MM.1S (cell line): ENCODE measurements around the gene NT5M.

Experiments used
- DNase-seq: peaks from one replicate; pipeline ENCODE4 v3.0.0-alpha.2; 2015
- H2AFZ ChIP-seq: fragments of 300-600 bp; sonication (generic); 2 replicates; pipeline ENCODE4 v1.6.0; 2016; ENCODE audit warnings: antibody characterized with exemption, low read length
- H3F3A ChIP-seq: fragments of 300-600 bp; sonication (generic); 2 replicates; pipeline ENCODE4 v1.6.1; 2016; ENCODE audit warnings: mild to moderate bottlenecking, antibody characterized with exemption, low read length, moderate library complexity, mixed read lengths; ENCODE audit not compliant: insufficient read depth
- H3K27ac ChIP-seq: fragments of 300-600 bp; sonication (generic); 2 replicates; pipeline ENCODE4 v1.5.1; 2016; ENCODE audit warnings: mild to moderate bottlenecking, low read length
- H3K27me3 ChIP-seq: fragments of 300-600 bp; sonication (generic); replicated peaks from 2 replicates; pipeline ENCODE4 v1.6.0; 2016; ENCODE audit warnings: low read length; ENCODE audit not compliant: insufficient read depth
- H3K36me3 ChIP-seq: fragments of 300-600 bp; sonication (generic); replicated peaks from 2 replicates; pipeline ENCODE4 v1.6.1; 2016; ENCODE audit warnings: mild to moderate bottlenecking, low read length, mixed read lengths; ENCODE audit not compliant: insufficient read depth
- H3K4me1 ChIP-seq: fragments of 300-600 bp; sonication (generic); 2 replicates; pipeline ENCODE4 v1.6.1; 2016; ENCODE audit warnings: low read length, mixed read lengths
- H3K4me2 ChIP-seq: fragments of 300-600 bp; sonication (generic); 2 replicates; pipeline ENCODE4 v1.6.0; 2016; ENCODE audit warnings: low read depth, low read length
- H3K4me3 ChIP-seq: fragments of 300-600 bp; sonication (generic); 2 replicates; pipeline ENCODE4 v1.5.1; 2016; ENCODE audit warnings: low read length, mixed read lengths
- H3K79me2 ChIP-seq: fragments of 300-600 bp; sonication (generic); 2 replicates; pipeline ENCODE4 v1.6.1; 2016; ENCODE audit warnings: mixed run types, low read length, mixed read lengths
- H3K9ac ChIP-seq: fragments of 300-600 bp; sonication (generic); 2 replicates; pipeline ENCODE4 v1.6.1; 2016; ENCODE audit warnings: low read length, mixed read lengths
- H3K9me2 ChIP-seq: fragments of 300-600 bp; sonication (generic); replicated peaks from 2 replicates; pipeline ENCODE4 v1.6.1; 2016; ENCODE audit warnings: mild to moderate bottlenecking, low read length, mixed read lengths; ENCODE audit not compliant: insufficient read depth
- H3K9me3 ChIP-seq: fragments of 300-600 bp; sonication (generic); replicated peaks from 2 replicates; pipeline ENCODE4 v1.6.1; 2016; ENCODE audit warnings: mild to moderate bottlenecking, low read length, mixed read lengths; ENCODE audit not compliant: insufficient read depth
- H4K20me1 ChIP-seq: fragments of 300-600 bp; sonication (generic); 2 replicates; pipeline ENCODE4 v1.6.1; 2016; ENCODE audit warnings: mild to moderate bottlenecking, low read length, moderate library complexity, mixed read lengths; ENCODE audit not compliant: insufficient read depth
- CTCF ChIP-seq: fragments of 300-600 bp; sonication (generic); IDR thresholded peaks from 2 replicates; pipeline ENCODE4 v1.5.1; 2016; ENCODE audit warnings: antibody characterized with exemption, low read length, mixed read lengths
- EZH2 ChIP-seq: fragments of 300-600 bp; sonication (generic); optimal IDR thresholded peaks from 2 replicates; pipeline ENCODE3; 2017; ENCODE audit warnings: low read depth, mild to moderate bottlenecking, antibody characterized with exemption, low read length, mixed read lengths
- EZH2phosphoT487 ChIP-seq: fragments of 300-600 bp; sonication (generic); IDR thresholded peaks from 2 replicates; pipeline ENCODE4 v1.6.1; 2018; ENCODE audit warnings: antibody characterized with exemption, low read length

NT5M gene

GRCh38 chr17:17391668-17392370 is 88.6 kb downstream of the NT5M start:
- no peak overlapping the region for H3K4me3 ChIP-seq
- no peaks in the 10 kb centered on the region for H3K9me3 ChIP-seq
- no peak for TF ChIP-seq EZH2phosphoT487
- TF ChIP-seq EZH2: no peak
- TF ChIP-seq CTCF: no peak
- no peak overlapping the region for H3K4me2 ChIP-seq
- H3K4me1 ChIP-seq: 0 out of 2 replicates have a peak, but pooled peaks cover 6% of the 10 kb centered on the region
- H3K27ac ChIP-seq: no peak overlapping the region
- H3K9ac ChIP-seq: no peak overlapping the region
- no peaks in the 10 kb centered on the region for H3K9me2 ChIP-seq
- H3K27me3 ChIP-seq: no peaks in the 10 kb centered on the region; the same call in 1 of the 2 replicates
- DNase-seq: peak; percentile 24
- H3F3A ChIP-seq: no peaks in the 10 kb centered on the region
- no peaks in the 10 kb centered on the region for H4K20me1 ChIP-seq
- H3K79me2 ChIP-seq: no peaks in the 10 kb centered on the region
- H3K36me3 ChIP-seq: no peaks in the 10 kb centered on the region
- H2AFZ ChIP-seq: no peak overlapping the region

GRCh38 chr17:17393976-17394375 is 90.8 kb downstream of the NT5M start:
- H3K27me3 ChIP-seq: peaks cover 3% of the 10 kb centered on the region; the same call in 1 of the 2 replicates
- no peaks in the 10 kb centered on the region for H3K36me3 ChIP-seq
- H3K4me3 ChIP-seq: no peak overlapping the region
- TF ChIP-seq EZH2phosphoT487 (no peak), EZH2 (no peak), CTCF (no peak)
- H2AFZ ChIP-seq: no peak overlapping the region
- no peaks in the 10 kb centered on the region for H3K79me2 ChIP-seq
- 0 out of 2 replicates have a peak, but pooled peaks cover 6% of the 10 kb centered on the region for H3K4me1 ChIP-seq
- no peaks in the 10 kb centered on the region for H3F3A ChIP-seq
- DNase-seq: no peak
- H3K9ac ChIP-seq: no peak overlapping the region
- no peaks in the 10 kb centered on the region for H3K9me2 ChIP-seq
- H3K4me2 ChIP-seq: no peak overlapping the region
- no peaks in the 10 kb centered on the region for H3K9me3 ChIP-seq
- H4K20me1 ChIP-seq: no peaks in the 10 kb centered on the region
- H3K27ac ChIP-seq: no peak overlapping the region

GRCh38 chr17:17394494-17394893 is 91.3 kb downstream of the NT5M start:
- no peak overlapping the region for H3K27ac ChIP-seq
- peaks cover 5% of the 10 kb centered on the region; the same call in 1 of the 2 replicates for H3K27me3 ChIP-seq
- H2AFZ ChIP-seq: no peak overlapping the region
- TF ChIP-seq CTCF: no peak
- TF ChIP-seq EZH2phosphoT487: no peak
- TF ChIP-seq EZH2: no peak
- no peak overlapping the region for H3K9ac ChIP-seq
- H3K4me2 ChIP-seq: no peak overlapping the region
- H3F3A ChIP-seq: no peaks in the 10 kb centered on the region
- H3K79me2 ChIP-seq: no peaks in the 10 kb centered on the region
- no peaks in the 10 kb centered on the region for H4K20me1 ChIP-seq
- no peak for DNase-seq
- no peak overlapping the region for H3K4me3 ChIP-seq
- no peaks in the 10 kb centered on the region for H3K36me3 ChIP-seq
- no peaks in the 10 kb centered on the region for H3K9me3 ChIP-seq
- H3K9me2 ChIP-seq: no peaks in the 10 kb centered on the region
- 0 out of 2 replicates have a peak, but pooled peaks cover 6% of the 10 kb centered on the region for H3K4me1 ChIP-seq
